H1 (cell line): Measurements from ENCODE around the gene MANF. TPM values are rescaled to one million over a fixed set of nuclear protein-coding genes. Genes with fewer than 3 reads are reported as not detected.

ENCODE experiments used
- CTCF ChIA-PET: fragments of 300-600 bp; sonication (Branson Sonifier 250); formaldehyde crosslinking; loops from one replicate; lab custom pipeline; 2021; ENCODE audit not compliant: partially characterized antibody; lab: Charles Lee
- POLR2A ChIA-PET: fragments of 300-600 bp; sonication (Branson Sonifier 250); formaldehyde crosslinking; loops from one replicate; lab custom pipeline; 2021; ENCODE audit warnings: inconsistent platforms; ENCODE audit not compliant: partially characterized antibody; lab: Charles Lee
- DNase-seq, 2 experiments: peaks; one replicate each; pipeline versions ENCODE4 v3.0.0 to v3.0.0-alpha.2; 2010 to 2022; ENCODE audit warnings: low spot score in 2 of 2, low read depth in 1 of 2, mixed read lengths in 1 of 2
- FAIRE-seq: peaks from 2 replicates; lab custom pipeline; 2011; peaks lifted over from hg19 to GRCh38; lab: Jason Lieb, UNC
- H2AFZ ChIP-seq: 2 replicates; pipeline ENCODE4 v1.8.1; 2012; ENCODE audit warnings: low read length, inconsistent platforms
- H2AK5ac ChIP-seq: 2 replicates; pipeline ENCODE4 v1.6.1; 2013; ENCODE audit warnings: low read depth, low read length
- H2BK120ac ChIP-seq: replicated peaks from 2 replicates; pipeline ENCODE3; 2013; ENCODE audit warnings: low read depth, low read length, inconsistent platforms
- H2BK12ac ChIP-seq: 2 replicates; pipeline ENCODE4 v1.6.1; 2013; ENCODE audit warnings: low read depth, low read length
- H2BK15ac ChIP-seq: 2 replicates; pipeline ENCODE4 v1.6.1; 2013; ENCODE audit warnings: low read length
- H2BK20ac ChIP-seq: 2 replicates; pipeline ENCODE4 v1.6.1; 2013; ENCODE audit warnings: low read length
- H2BK5ac ChIP-seq: 2 replicates; pipeline ENCODE4 v1.6.1; 2013; ENCODE audit warnings: low read depth, low read length
- H3K14ac ChIP-seq: 2 replicates; pipeline ENCODE4 v1.6.1; 2013; ENCODE audit warnings: inconsistent platforms; ENCODE audit not compliant: insufficient read length
- H3K18ac ChIP-seq: 2 replicates; pipeline ENCODE4 v1.6.1; 2013; ENCODE audit warnings: low read length; ENCODE audit errors: extremely low read depth
- H3K23ac ChIP-seq: 2 replicates; pipeline ENCODE4 v1.6.1; 2013; ENCODE audit warnings: inconsistent platforms; ENCODE audit not compliant: insufficient read length
- H3K23me2 ChIP-seq: 2 replicates; pipeline ENCODE4 v1.6.1; 2013; ENCODE audit warnings: low read depth, low read length
- H3K27ac ChIP-seq: 2 replicates; pipeline ENCODE4 v1.6.1; 2011; ENCODE audit warnings: low read depth, low read length, inconsistent platforms
- H3K27me3 ChIP-seq, 4 experiments: replicated peaks in 1 of 4; 1 replicate in 1 of 4; 2 replicates in 3 of 4; pipeline versions ENCODE4 v1.6.1 to v1.8.1; 2011 to 2013; ENCODE audit warnings: low read length in 3 of 4, mild to moderate bottlenecking in 3 of 4, inconsistent platforms in 2 of 4, mixed read lengths in 2 of 4, moderate library complexity in 1 of 4; ENCODE audit not compliant: control insufficient read depth in 3 of 4, insufficient read depth in 3 of 4; ENCODE audit errors: extremely low read depth in 1 of 4
- H3K36me3 ChIP-seq, 4 experiments: 2 replicates each; pipeline versions ENCODE4 v1.6.1 to v1.8.1; 2011 to 2013; ENCODE audit warnings: mild to moderate bottlenecking in 4 of 4, low read length in 3 of 4, moderate library complexity in 2 of 4, control low read depth in 1 of 4, inconsistent platforms in 1 of 4; ENCODE audit not compliant: insufficient read depth in 4 of 4, control insufficient read depth in 2 of 4
- H3K4ac ChIP-seq: replicated peaks from 2 replicates; pipeline ENCODE3; 2013; ENCODE audit warnings: low read length, low read depth, mixed read lengths, inconsistent platforms; ENCODE audit not compliant: insufficient read length
- H3K4me1 ChIP-seq, 4 experiments: replicated peaks in 1 of 4; 1 replicate in 1 of 4; 2 replicates in 3 of 4; pipeline versions ENCODE4 v1.6.1 to v1.8.1; 2011 to 2013; ENCODE audit warnings: low read length in 3 of 4, inconsistent platforms in 2 of 4, mixed read lengths in 1 of 4; ENCODE audit not compliant: insufficient read depth in 4 of 4, control insufficient read depth in 3 of 4
- H3K4me2 ChIP-seq, 2 experiments: 2 replicates each; pipeline versions ENCODE4 v1.6.1 to v1.8.1; 2011 to 2013; ENCODE audit warnings: low read depth in 2 of 2, low read length in 2 of 2, control low read depth in 1 of 2, inconsistent platforms in 1 of 2, mild to moderate bottlenecking in 1 of 2; ENCODE audit not compliant: insufficient read depth in 1 of 2
- H3K4me3 ChIP-seq, 4 experiments: fragments of 200-600, 300-600 bp in 1 of 4; sonication (generic), shearing (Covaris generic), sonication (Bioruptor Twin) in 1 of 4; 2 replicates each; pipeline versions ENCODE4 v1.5.1 to v1.8.1; 2011 to 2016; ENCODE audit warnings: low read length in 4 of 4, low read depth in 3 of 4, control low read depth in 2 of 4, inconsistent platforms in 2 of 4, mild to moderate bottlenecking in 2 of 4, mixed read lengths in 1 of 4, moderate library complexity in 1 of 4; ENCODE audit not compliant: insufficient read depth in 2 of 4; ENCODE audit errors: extremely low read depth in 1 of 4
- H3K56ac ChIP-seq: replicated peaks from 2 replicates; pipeline ENCODE3; 2013; ENCODE audit warnings: low read depth, mild to moderate bottlenecking, mixed read lengths, low read length, inconsistent platforms; ENCODE audit not compliant: insufficient read length
- H3K79me1 ChIP-seq: 2 replicates; pipeline ENCODE4 v1.6.1; 2013; ENCODE audit warnings: low read depth, low read length, control low read depth
- H3K79me2 ChIP-seq, 2 experiments: 2 replicates each; pipeline versions ENCODE4 v1.6.1 to v1.8.1; 2012 to 2013; ENCODE audit warnings: low read length in 2 of 2, mild to moderate bottlenecking in 2 of 2, inconsistent platforms in 1 of 2; ENCODE audit not compliant: insufficient read depth in 2 of 2, control insufficient read depth in 1 of 2
- H3K9ac ChIP-seq, 4 experiments: replicated peaks in 1 of 4; 1 replicate in 1 of 4; 2 replicates in 3 of 4; pipeline versions ENCODE4 v1.6.1 to v1.8.1; 2011 to 2013; ENCODE audit warnings: low read depth in 3 of 4, low read length in 3 of 4, control low read depth in 2 of 4, mild to moderate bottlenecking in 2 of 4, moderate library complexity in 2 of 4, inconsistent platforms in 1 of 4; ENCODE audit errors: extremely low read depth in 1 of 4
- H3K9me3 ChIP-seq, 2 experiments: 2 replicates each; pipeline versions ENCODE4 v1.6.1 to v1.8.1; 2012 to 2013; ENCODE audit warnings: mild to moderate bottlenecking in 2 of 2, moderate library complexity in 2 of 2, control low read depth in 1 of 2, inconsistent platforms in 1 of 2, low read depth in 1 of 2, low read length in 1 of 2, mixed read lengths in 1 of 2; ENCODE audit not compliant: insufficient read depth in 2 of 2
- H4K20me1 ChIP-seq, 2 experiments: replicated peaks in 1 of 2; 2 replicates each; pipeline versions ENCODE3 to v1.8.1; 2011 to 2013; ENCODE audit warnings: inconsistent platforms in 2 of 2, low read length in 2 of 2, mild to moderate bottlenecking in 1 of 2; ENCODE audit not compliant: insufficient read depth in 2 of 2, control insufficient read depth in 1 of 2
- H4K5ac ChIP-seq: 2 replicates; pipeline ENCODE4 v1.6.1; 2013; ENCODE audit warnings: low read length, low read depth, mixed read lengths, inconsistent platforms; ENCODE audit not compliant: insufficient read length
- H4K8ac ChIP-seq: 2 replicates; pipeline ENCODE4 v1.8.0; 2013; ENCODE audit warnings: mild to moderate bottlenecking, moderate library complexity, low read length, inconsistent platforms; ENCODE audit not compliant: insufficient read depth; ENCODE audit errors: extremely low read depth
- H4K91ac ChIP-seq: replicated peaks from 2 replicates; pipeline ENCODE3; 2013; ENCODE audit warnings: low read length, mixed read lengths, inconsistent platforms; ENCODE audit not compliant: insufficient read length
- BACH1 ChIP-seq: IDR thresholded peaks from 2 replicates; pipeline ENCODE4 v1.6.1; 2012; ENCODE audit warnings: low read length, improper control_type of control experiment
- CEBPB ChIP-seq: IDR thresholded peaks from 2 replicates; pipeline ENCODE4 v1.6.1; 2012; ENCODE audit warnings: low read depth, low read length
- CHD2 ChIP-seq: IDR thresholded peaks from 2 replicates; pipeline ENCODE4 v1.6.1; 2012; ENCODE audit warnings: low read length, improper control_type of control experiment
- EZH2 ChIP-seq: fragments of 200-600 bp; sonication (generic); IDR thresholded peaks from 2 replicates; pipeline ENCODE4 v1.7.1; 2012; ENCODE audit warnings: low read depth, mild to moderate bottlenecking, moderate library complexity, low read length, inconsistent platforms; ENCODE audit not compliant: severe bottlenecking
- JUN ChIP-seq: IDR thresholded peaks from 2 replicates; pipeline ENCODE4 v1.6.1; 2011; ENCODE audit warnings: low read depth, mild to moderate bottlenecking, improper control_type of control experiment, low read length
- MAX ChIP-seq: IDR thresholded peaks from 2 replicates; pipeline ENCODE4 v1.6.1; 2012; ENCODE audit warnings: inconsistent platforms
- TCF12 ChIP-seq: IDR thresholded peaks from 2 replicates; pipeline ENCODE4 v1.6.1; 2011; ENCODE audit warnings: low read depth, mild to moderate bottlenecking, low read length
- WGBS, 2 experiments: shearing (Covaris generic) in 1 of 2; methylation state at CpG; one replicate each; pipeline versions ENCODE4 v1.1.6 to v1.1.7; 2013 to 2015; ENCODE audit warnings: low lambda C conversion rate in 2 of 2, mixed read lengths in 2 of 2, inconsistent platforms in 1 of 2, low coverage in 1 of 2, missing lambda C conversion rate in 1 of 2; ENCODE audit not compliant: insufficient replicate concordance in 2 of 2, insufficient coverage in 1 of 2, insufficient read length in 1 of 2; ENCODE audit errors: extremely low coverage in 1 of 2, missing lambda C conversion rate in 1 of 2; 5-methylcytosine and 5-hydroxymethylcytosine counted together
- polyA plus RNA-seq, 7 experiments: library from polyadenylated mRNA; depleted of rRNA in 3 of 7; stranded (reverse) in 5 of 7; unstranded in 2 of 7; fragments of >200 nt in 5 of 7; fragments of 200-250 nt in 2 of 7; gene quantifications; 1 replicate in 5 of 7; 2 replicates in 1 of 7; 4 replicates in 1 of 7; pipeline versions ENCODE4 v1.2.1 to v1.2.3, GENCODE V29; 2011 to 2013; ENCODE audit warnings: missing spikeins in 2 of 7, mixed read lengths in 2 of 7
- total RNA-seq: library from RNA; stranded (reverse); fragmentation: NEBNext Ultra II Directional; extraction: Animal tissue kit (Norgen Biotek cat#: 25700); gene quantifications from 2 replicates; pipeline ENCODE4 v1.2.1, GENCODE V29; 2021

The MANF gene
- total and polyA plus RNA-seq, 2 of the 8 experiments (the other 6 are each of a cell fraction or from before 2014, with no cell fraction given): 37.5 to 159 TPM

- H2BK120ac ChIP-seq: no peak overlapping the region
- no peak overlapping the region for H4K91ac ChIP-seq
- no peak overlapping the region for H3K23ac ChIP-seq
- no peak overlapping the region for H3K18ac ChIP-seq
- peaks cover 0 to 2% of the 10 kb centered on the region in 2 experiments for H4K20me1 ChIP-seq
- CTCF ChIA-PET: interaction anchor here (0.7 to 2.1 kb wide), 3 partner anchors 13 to 735 kb away, joined by 3 to 10 read pairs (median 4); no protein-coding TSS in a partner anchor
- no peak overlapping the region for H3K4ac ChIP-seq
- no peak overlapping the region for H3K4me2 ChIP-seq
- no peak overlapping the region for H3K14ac ChIP-seq
- no peaks in the 10 kb centered on the region for H3K9me3 ChIP-seq
- H2AFZ ChIP-seq: no peak overlapping the region
- no peaks in the 10 kb centered on the region for H3K27me3 ChIP-seq
- no peak overlapping the region for H4K5ac ChIP-seq
- H3K56ac ChIP-seq: no peak overlapping the region
- DNase-seq: no peak
- H3K9ac ChIP-seq: no peak overlapping the region
- TF ChIP-seq CHD2: no peak
- TF ChIP-seq TCF12: no peak
- TF ChIP-seq JUN: no peak
- no peak for TF ChIP-seq MAX
- TF ChIP-seq EZH2: no peak
- no peak for TF ChIP-seq CEBPB
- TF ChIP-seq BACH1: no peak
- TF ChIP-seq, all 59 proteins: peak for 0
- no peaks in the 10 kb centered on the region for H3K79me2 ChIP-seq
- no peak overlapping the region for H2BK12ac ChIP-seq
- no peaks in the 10 kb centered on the region for H3K79me1 ChIP-seq
- no peak overlapping the region for H2BK20ac ChIP-seq
- no peak overlapping the region for H3K27ac ChIP-seq
- no peak for FAIRE-seq
- H2BK5ac ChIP-seq: no peak overlapping the region
- H3K23me2 ChIP-seq: no peaks in the 10 kb centered on the region
- no peak overlapping the region for H3K4me3 ChIP-seq
- peak overlapping the region; percentile 29; the same call in 1 of the 2 replicates for H4K8ac ChIP-seq
- no peak overlapping the region for H2BK15ac ChIP-seq
- H2AK5ac ChIP-seq: no peak overlapping the region
- H3K36me3 ChIP-seq: peaks cover 0 to 6% (median 1%) of the 10 kb centered on the region in 4 experiments; a peak in 3 of 8 replicates
- no peaks in the 10 kb centered on the region for H3K4me1 ChIP-seq
- POLR2A ChIA-PET: no interaction called here
- WGBS, 2 experiments: 83% methylated on average over 8 of the region's 8 CpGs; no CpG with 5 or more reads in 1 of the 2 experiments
These were observed 9.5 kb upstream of the MANF start for GRCh38 chr3:51375571-51375970.
